ENCODE measurements around the gene ST8SIA4.

Gene ST8SIA4

DNA sequence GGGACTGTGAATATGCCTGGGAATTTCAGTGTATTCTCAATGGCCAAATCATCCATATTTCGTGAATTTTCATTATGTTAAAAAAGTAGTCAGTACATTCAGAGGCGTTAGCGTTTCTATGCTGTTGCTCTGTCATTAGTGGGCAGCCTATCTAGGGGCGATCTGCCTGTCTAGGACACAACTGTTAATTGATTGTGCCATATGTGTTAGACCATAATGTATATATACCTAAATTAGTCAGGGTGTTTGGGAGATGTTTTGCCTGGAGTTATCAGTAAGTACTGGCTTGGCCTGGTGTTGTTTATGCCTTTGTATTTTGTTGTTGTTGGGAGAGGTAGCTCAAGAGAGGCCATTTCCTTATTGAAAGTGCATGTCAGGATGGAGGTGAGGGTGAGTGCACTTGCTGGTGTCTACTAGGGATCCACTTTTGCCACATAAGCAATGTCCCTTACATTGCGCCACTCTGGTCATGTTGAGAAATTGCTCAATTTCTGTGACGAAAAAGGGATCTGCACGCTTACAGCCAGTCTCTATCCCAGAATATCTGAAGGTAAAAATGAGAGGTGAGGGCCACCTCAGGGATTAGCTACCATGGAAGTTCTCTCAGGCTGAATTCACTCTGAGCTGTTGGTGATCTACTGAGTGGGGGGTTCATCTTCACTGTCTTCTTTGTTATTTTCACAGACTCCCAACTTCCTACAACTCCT, 123.3 kb downstream of the ST8SIA4 start:
- no peak for DNase-seq (ENCODE audit: low read depth)

- DNase-seq (ENCODE audit: low read depth) = no peak
These were observed 125.3 kb downstream of the ST8SIA4 start for GRCh38 chr5:100777680-100778300.

DNA sequence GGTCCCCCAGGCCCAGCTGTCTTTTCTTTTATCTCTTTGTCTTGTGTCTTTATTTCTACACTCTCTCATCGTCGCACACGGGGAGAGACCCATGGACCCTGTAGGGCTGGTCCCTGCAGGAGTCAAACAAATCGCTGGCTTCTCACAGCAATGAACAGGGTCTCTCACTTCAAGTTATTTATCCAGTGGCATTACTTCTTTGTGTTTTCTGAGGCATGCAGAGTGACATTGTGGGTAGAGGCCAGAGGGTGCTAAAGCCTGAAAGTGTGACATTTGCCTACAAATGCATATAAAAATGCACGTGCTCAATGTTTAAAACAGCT, 127.6 kb downstream of the ST8SIA4 start:
- no peak for DNase-seq (ENCODE audit: low read depth)

- DNase-seq (ENCODE audit: low read depth) = no peak
These were observed 130.5 kb downstream of the ST8SIA4 start for GRCh38 chr5:100772548-100772947.

- no peak for DNase-seq (ENCODE audit: low read depth)
These were observed 131.1 kb downstream of the ST8SIA4 start for GRCh38 chr5:100772006-100772405.

GRCh38 chr5:100771181-100771580, 131.9 kb downstream of the ST8SIA4 start:
- DNase-seq (ENCODE audit: low read depth) = no peak

GRCh38 chr5:100768221-100768620, 134.9 kb downstream of the ST8SIA4 start:
- DNase-seq (ENCODE audit: low read depth) = no peak

GRCh38 chr5:100762995-100763394, 140.1 kb downstream of the ST8SIA4 start:
- DNase-seq (ENCODE audit: low read depth) = no peak

DNA sequence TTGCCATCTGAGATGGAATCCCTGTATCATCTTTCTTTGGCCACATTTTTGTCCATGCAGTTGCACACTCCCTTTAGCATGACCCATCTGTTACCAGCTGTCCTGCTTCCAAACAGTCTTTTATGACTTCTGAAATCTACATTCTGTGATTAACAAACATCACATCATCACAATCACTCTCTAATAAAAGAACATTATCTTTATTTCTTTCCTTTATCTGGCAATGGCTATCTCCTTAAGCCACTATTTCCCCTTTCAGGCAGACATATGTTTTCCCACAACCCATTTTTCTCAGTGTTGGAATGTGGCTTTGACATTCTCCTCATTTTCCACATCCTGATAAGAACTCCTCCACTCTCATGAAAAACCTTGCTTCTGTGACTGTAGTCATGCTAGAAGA, 141.0 kb downstream of the ST8SIA4 start:
- DNase-seq (ENCODE audit: low read depth) = no peak

GRCh38 chr5:100761192-100761591, 141.9 kb downstream of the ST8SIA4 start:
- DNase-seq (ENCODE audit: low read depth) = no peak

- no peak for DNase-seq (ENCODE audit: low read depth)
These were observed 142.4 kb downstream of the ST8SIA4 start for GRCh38 chr5:100760688-100761087.

DNA sequence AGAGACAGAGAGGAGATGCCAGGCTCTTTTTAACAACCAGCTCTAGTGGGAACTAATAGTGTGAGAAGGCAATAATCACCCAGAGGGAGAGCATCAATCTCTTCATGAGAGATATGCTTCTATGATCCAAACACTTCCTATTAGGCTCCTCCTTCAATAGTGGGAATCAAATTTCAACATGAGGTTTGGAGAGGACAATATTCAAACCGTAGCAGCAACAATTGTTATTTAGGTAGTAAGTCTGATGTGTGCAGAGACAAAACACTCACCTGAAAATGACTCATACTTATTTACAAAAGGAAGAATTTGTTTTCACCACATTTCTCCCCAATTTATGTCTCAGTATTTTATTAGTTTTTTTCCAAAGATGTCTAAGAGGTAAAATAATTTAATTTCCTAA, 144.3 kb downstream of the ST8SIA4 start:
- no peak for DNase-seq (ENCODE audit: low read depth)

GRCh38 chr5:100758306-100758705, 144.8 kb downstream of the ST8SIA4 start:
- no peak for DNase-seq (ENCODE audit: low read depth)

GRCh38 chr5:100757618-100758017, 145.5 kb downstream of the ST8SIA4 start:
- DNase-seq (ENCODE audit: low read depth) = no peak

Measured in stimulated activated CD8-positive, alpha-beta memory T cell treated with anti-CD3 and anti-CD28 coated beads, Interleukin-15, amount 100 ng/mL, for 1 hour (primary cell).